Uterus (tissue), 2 donors: ENCODE measurements around the gene FUS.

Source experiments
- POLR2A ChIP-seq, 2 donors: fragments of 450-650 bp; IDR thresholded peaks; one replicate each; pipeline ENCODE4 v1.6.1; 2016; ENCODE audit warnings: antibody characterized with exemption in 2 of 2, mild to moderate bottlenecking in 1 of 2, moderate library complexity in 1 of 2
- TF ChIP-seq, protein P1 (sequence below), 4 experiments: fragments of 200-600 bp in 2 of 4; fragments of 450-650 bp in 2 of 4; sonication (generic) in 2 of 4; IDR thresholded peaks; one replicate each; pipeline ENCODE4 v1.5.1; 2016 to 2019; ENCODE audit warnings: antibody characterized with exemption in 4 of 4, mild to moderate bottlenecking in 2 of 4, moderate library complexity in 1 of 4

DNA sequence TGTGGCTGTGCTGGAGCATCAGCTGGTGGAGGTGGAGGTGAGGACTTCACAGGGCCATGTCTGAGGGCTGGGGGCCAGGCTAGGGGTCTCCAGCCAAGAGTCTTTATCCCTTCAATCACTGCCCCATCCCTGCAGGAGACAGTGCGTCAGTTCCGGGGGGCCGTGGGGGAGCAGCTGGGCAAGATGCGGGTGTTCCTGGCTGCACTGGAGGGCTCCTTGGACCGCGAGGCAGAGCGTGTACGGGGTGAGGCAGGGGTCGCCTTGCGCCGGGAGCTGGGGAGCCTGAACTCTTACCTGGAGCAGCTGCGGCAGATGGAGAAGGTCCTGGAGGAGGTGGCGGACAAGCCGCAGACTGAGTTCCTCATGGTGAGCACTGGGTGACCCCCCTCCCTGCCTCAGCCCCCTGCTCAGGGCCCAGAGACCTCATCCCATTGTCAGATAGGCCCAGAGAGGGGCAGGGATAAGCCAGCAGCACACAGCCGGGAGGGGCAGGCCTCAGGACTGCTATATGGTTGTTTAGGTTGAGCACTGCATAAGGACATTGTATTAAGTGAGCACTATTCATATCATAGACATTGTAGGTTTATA lies 39.3 kb downstream of the FUS start:
- no peak for TF ChIP-seq POLR2A (IDR thresholded peaks at IDR 0.05)
- TF ChIP-seq, protein P1, sequence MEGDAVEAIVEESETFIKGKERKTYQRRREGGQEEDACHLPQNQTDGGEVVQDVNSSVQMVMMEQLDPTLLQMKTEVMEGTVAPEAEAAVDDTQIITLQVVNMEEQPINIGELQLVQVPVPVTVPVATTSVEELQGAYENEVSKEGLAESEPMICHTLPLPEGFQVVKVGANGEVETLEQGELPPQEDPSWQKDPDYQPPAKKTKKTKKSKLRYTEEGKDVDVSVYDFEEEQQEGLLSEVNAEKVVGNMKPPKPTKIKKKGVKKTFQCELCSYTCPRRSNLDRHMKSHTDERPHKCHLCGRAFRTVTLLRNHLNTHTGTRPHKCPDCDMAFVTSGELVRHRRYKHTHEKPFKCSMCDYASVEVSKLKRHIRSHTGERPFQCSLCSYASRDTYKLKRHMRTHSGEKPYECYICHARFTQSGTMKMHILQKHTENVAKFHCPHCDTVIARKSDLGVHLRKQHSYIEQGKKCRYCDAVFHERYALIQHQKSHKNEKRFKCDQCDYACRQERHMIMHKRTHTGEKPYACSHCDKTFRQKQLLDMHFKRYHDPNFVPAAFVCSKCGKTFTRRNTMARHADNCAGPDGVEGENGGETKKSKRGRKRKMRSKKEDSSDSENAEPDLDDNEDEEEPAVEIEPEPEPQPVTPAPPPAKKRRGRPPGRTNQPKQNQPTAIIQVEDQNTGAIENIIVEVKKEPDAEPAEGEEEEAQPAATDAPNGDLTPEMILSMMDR (IDR thresholded peaks at IDR 0.05) = no peak
